OCI-LY7 (cell line): Measurements from ENCODE around the gene ANKRD11. TPM values are rescaled to one million over a fixed set of nuclear protein-coding genes. Genes with fewer than 3 reads are reported as not detected.

Experiments
- BruUV-seq: library from RNA; stranded (reverse); fragments of 400-500 nt; replicated peaks from 2 replicates; lab custom pipeline; 2021; lab: Mats Ljungman, UMichigan
- CTCF ChIA-PET: fragments of 300-600 bp; sonication (Branson Sonifier 250); formaldehyde crosslinking; loops from one replicate; lab custom pipeline; 2022; ENCODE audit warnings: antibody characterized with exemption; ENCODE audit not compliant: unreplicated experiment; lab: Charles Lee
- POLR2A ChIA-PET: fragments of 300-600 bp; sonication (Branson Sonifier 250); formaldehyde crosslinking; loops from one replicate; lab custom pipeline; 2022; ENCODE audit warnings: antibody characterized with exemption; lab: Charles Lee
- DNase-seq: peaks from one replicate; pipeline ENCODE4 v3.0.0-alpha.2; 2015; ENCODE audit warnings: low spot score
- H2AFZ ChIP-seq: fragments of 200-600 bp; sonication (generic), shearing (Covaris generic); 2 replicates; pipeline ENCODE4 v1.6.1; 2014; ENCODE audit warnings: mild to moderate bottlenecking, antibody characterized with exemption, low read length, moderate library complexity
- H3K27ac ChIP-seq: fragments of 200-600 bp; sonication (generic); 2 replicates; pipeline ENCODE4 v1.5.1; 2014; ENCODE audit warnings: mixed run types, low read depth, mild to moderate bottlenecking, moderate library complexity, low read length, inconsistent platforms; ENCODE audit not compliant: poor library complexity, severe bottlenecking
- H3K36me3 ChIP-seq: fragments of 200-600 bp; sonication (generic); 2 replicates; pipeline ENCODE4 v1.6.1; 2014; ENCODE audit warnings: mild to moderate bottlenecking, antibody characterized with exemption, low read length, moderate library complexity, mixed read lengths; ENCODE audit not compliant: insufficient read depth
- H3K4me1 ChIP-seq: fragments of 200-600 bp; sonication (generic); 2 replicates; pipeline ENCODE4 v1.5.1; 2014; ENCODE audit warnings: mild to moderate bottlenecking, low read length; ENCODE audit not compliant: insufficient read depth, poor library complexity, severe bottlenecking
- H3K4me2 ChIP-seq: fragments of 200-600 bp; sonication (generic); 2 replicates; pipeline ENCODE4 v1.6.1; 2014; ENCODE audit warnings: mild to moderate bottlenecking, low read length
- H3K4me3 ChIP-seq: fragments of 200-600 bp; sonication (generic); 2 replicates; pipeline ENCODE4 v1.5.1; 2014; ENCODE audit warnings: mild to moderate bottlenecking, low read depth, low read length; ENCODE audit not compliant: poor library complexity, severe bottlenecking
- H3K79me2 ChIP-seq: fragments of 200-600 bp; sonication (generic); 2 replicates; pipeline ENCODE4 v1.6.1; 2016; ENCODE audit warnings: low read depth, mild to moderate bottlenecking, low read length, moderate library complexity, mixed read lengths; ENCODE audit not compliant: insufficient read depth
- H3K9me2 ChIP-seq: fragments of 200-600 bp; sonication (generic); 2 replicates; pipeline ENCODE4 v1.6.1; 2016; ENCODE audit warnings: mild to moderate bottlenecking, low read length, mixed read lengths; ENCODE audit not compliant: insufficient read depth
- H3K9me3 ChIP-seq: fragments of 200-600 bp; sonication (generic); 2 replicates; pipeline ENCODE4 v1.6.1; 2014; ENCODE audit warnings: mild to moderate bottlenecking, mixed run types, low read length, mixed read lengths
- H4K20me1 ChIP-seq: fragments of 200-600 bp; sonication (generic); 2 replicates; pipeline ENCODE4 v1.6.1; 2014; ENCODE audit warnings: mild to moderate bottlenecking, antibody characterized with exemption, low read length, moderate library complexity, mixed read lengths; ENCODE audit not compliant: insufficient read depth
- EZH2phosphoT487 ChIP-seq: fragments of 200-600 bp; sonication (generic); IDR thresholded peaks from 2 replicates; pipeline ENCODE4 v1.6.1; 2018; ENCODE audit warnings: low read depth, borderline replicate concordance, mild to moderate bottlenecking, mixed run types, antibody characterized with exemption, low read length, moderate library complexity, mixed read lengths
- intact Hi-C: fragments of 100-400 bp; cut with micrococcal nuclease; formaldehyde crosslinking; loops from one replicate; pipeline ENCODE4 v1.10.0; 2022; ENCODE audit not compliant: unreplicated experiment
- total RNA-seq, 2 experiments: library from RNA; depleted of rRNA in 1 of 2; stranded (reverse); fragments of >200 nt in 1 of 2; shearing (Covaris generic) in 1 of 2; gene quantifications; 2 replicates each; pipeline ENCODE4 v1.2.3, GENCODE V29; 2014 to 2022
- TF ChIP-seq, protein P1 (sequence below): fragments of 200-600 bp; sonication (generic); conservative IDR thresholded peaks from 2 replicates; pipeline ENCODE4 v1.5.1; 2014; ENCODE audit warnings: mild to moderate bottlenecking, antibody characterized with exemption, low read length, moderate library complexity, mixed read lengths

ANKRD11 gene
- total RNA-seq, 2 experiments from 2014 or later, result 89.1 to 251 TPM

DNA sequence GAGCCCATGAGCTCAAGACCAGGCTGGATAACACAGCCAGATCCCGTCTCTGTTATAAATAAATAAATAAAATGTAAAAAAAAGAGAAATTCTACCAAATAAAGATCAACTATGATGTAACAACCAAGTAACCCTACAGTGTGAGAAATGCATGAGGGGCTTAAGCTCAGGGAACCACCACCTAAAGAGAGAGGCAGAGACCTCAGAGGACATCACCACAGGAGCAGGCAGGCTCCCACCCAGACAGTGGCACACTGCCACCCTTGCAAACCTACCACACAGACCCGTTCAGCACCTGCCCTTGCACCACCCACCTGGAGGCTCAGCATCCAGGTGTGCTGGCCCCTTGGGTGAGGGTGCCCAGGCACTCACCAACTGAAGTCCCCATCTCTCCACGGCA lies 45.6 kb downstream of the ANKRD11 start:
- H4K20me1 ChIP-seq, result peaks cover 44% of the 10 kb centered on the region
- H3K9me2 ChIP-seq, result no peaks in the 10 kb centered on the region
- H3K36me3 ChIP-seq, result peaks cover 10% of the 10 kb centered on the region
- peak overlapping the region; percentile 8; the same call in 1 of the 2 replicates for H3K4me2 ChIP-seq
- H3K79me2 ChIP-seq, result peaks cover 100% of the 10 kb centered on the region
- CTCF ChIA-PET, result interaction anchor here (1.7 kb wide), 1 partner anchor 10 kb away, joined by 8 read pairs; no protein-coding TSS in a partner anchor
- no peak for DNase-seq
- intact Hi-C loops, result no loop called here
- TF ChIP-seq, protein P1, sequence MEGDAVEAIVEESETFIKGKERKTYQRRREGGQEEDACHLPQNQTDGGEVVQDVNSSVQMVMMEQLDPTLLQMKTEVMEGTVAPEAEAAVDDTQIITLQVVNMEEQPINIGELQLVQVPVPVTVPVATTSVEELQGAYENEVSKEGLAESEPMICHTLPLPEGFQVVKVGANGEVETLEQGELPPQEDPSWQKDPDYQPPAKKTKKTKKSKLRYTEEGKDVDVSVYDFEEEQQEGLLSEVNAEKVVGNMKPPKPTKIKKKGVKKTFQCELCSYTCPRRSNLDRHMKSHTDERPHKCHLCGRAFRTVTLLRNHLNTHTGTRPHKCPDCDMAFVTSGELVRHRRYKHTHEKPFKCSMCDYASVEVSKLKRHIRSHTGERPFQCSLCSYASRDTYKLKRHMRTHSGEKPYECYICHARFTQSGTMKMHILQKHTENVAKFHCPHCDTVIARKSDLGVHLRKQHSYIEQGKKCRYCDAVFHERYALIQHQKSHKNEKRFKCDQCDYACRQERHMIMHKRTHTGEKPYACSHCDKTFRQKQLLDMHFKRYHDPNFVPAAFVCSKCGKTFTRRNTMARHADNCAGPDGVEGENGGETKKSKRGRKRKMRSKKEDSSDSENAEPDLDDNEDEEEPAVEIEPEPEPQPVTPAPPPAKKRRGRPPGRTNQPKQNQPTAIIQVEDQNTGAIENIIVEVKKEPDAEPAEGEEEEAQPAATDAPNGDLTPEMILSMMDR, result no peak
- no peak for TF ChIP-seq EZH2phosphoT487
- no peak overlapping the region for H2AFZ ChIP-seq
- no peak overlapping the region for H3K4me3 ChIP-seq
- peaks cover 42% of the 10 kb centered on the region for H3K4me1 ChIP-seq
- no TSS peak for BruUV-seq
- H3K27ac ChIP-seq, result no peak overlapping the region
- POLR2A ChIA-PET, result no interaction called here
- no peaks in the 10 kb centered on the region for H3K9me3 ChIP-seq

DNA sequence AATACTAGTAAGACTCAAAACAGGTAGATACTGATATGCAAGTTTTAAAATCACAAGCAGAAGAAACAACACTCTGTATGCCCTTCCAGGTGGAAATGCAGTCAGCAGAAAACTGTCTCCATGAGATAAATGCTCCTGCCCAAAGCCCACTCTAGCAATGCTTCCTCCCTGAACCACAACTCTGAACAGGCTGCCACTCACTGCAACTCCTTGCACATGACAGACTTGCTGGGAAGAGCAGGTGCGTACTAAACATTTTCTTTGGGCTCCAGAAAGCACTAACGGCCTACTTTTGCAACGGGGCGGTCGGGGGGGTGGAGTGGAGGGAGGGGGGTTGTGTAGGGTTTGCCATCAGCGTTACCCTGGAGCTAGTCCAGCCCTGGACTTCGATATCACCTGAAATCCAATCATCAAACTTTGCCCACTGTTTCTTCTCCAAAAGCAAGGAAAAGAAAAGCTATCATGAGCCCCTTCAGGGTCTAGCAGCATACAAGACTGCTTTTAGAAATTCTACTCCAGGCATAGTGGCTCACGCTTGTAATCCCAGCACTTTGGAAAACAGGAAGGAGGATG lies 46.1 kb downstream of the ANKRD11 start:
- Histone ChIP-seq H3K27ac (no peak overlapping the region), H3K4me3 (no peak overlapping the region), H3K4me2 (no peak overlapping the region), H3K36me3 (peaks cover 14% of the 10 kb centered on the region), H3K9me3 (no peaks in the 10 kb centered on the region), H2AFZ (no peak overlapping the region), H3K79me2 (peaks cover 100% of the 10 kb centered on the region), H3K4me1 (peaks cover 42% of the 10 kb centered on the region), H3K9me2 (no peaks in the 10 kb centered on the region), H4K20me1 (peaks cover 49% of the 10 kb centered on the region)
- no peak for TF ChIP-seq EZH2phosphoT487
- TF ChIP-seq, protein P1, result no peak
- ChIA-PET CTCF (interaction anchor here (1.7 kb wide), 1 partner anchor 9 kb away, joined by 8 read pairs; no protein-coding TSS in a partner anchor), POLR2A (no interaction called here)
- no TSS peak for BruUV-seq
- DNase-seq, result no peak
- intact Hi-C loops, result no loop called here

DNA sequence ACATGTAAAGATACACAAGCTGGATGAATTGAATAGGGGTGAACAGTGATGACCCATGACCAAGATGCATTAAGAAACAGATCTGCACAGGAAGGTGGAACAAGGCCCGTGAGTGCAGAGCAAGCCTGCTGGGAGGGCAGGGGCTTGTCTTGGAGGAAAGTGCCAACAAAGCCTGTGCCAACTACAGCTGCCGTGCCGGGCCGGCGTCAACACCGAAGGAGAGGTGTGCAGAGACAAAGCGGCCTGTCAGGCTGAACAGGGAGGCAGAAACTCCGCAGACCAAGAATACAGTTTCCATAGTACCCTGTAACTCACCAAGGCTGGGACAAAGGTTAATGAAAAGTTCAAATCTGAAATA lies 46.7 kb downstream of the ANKRD11 start:
- CTCF ChIA-PET, result no interaction called here
- no peak for DNase-seq
- no peak overlapping the region for H3K4me3 ChIP-seq
- no peaks in the 10 kb centered on the region for H3K9me2 ChIP-seq
- peaks cover 100% of the 10 kb centered on the region for H3K79me2 ChIP-seq
- H4K20me1 ChIP-seq, result peaks cover 52% of the 10 kb centered on the region
- H3K9me3 ChIP-seq, result no peaks in the 10 kb centered on the region
- H3K27ac ChIP-seq, result no peak overlapping the region
- no peak overlapping the region for H2AFZ ChIP-seq
- H3K4me1 ChIP-seq, result peaks cover 42% of the 10 kb centered on the region
- TF ChIP-seq, protein P1, result no peak
- TF ChIP-seq EZH2phosphoT487, result no peak
- no peak overlapping the region for H3K4me2 ChIP-seq
- POLR2A ChIA-PET, result no interaction called here
- no TSS peak for BruUV-seq
- H3K36me3 ChIP-seq, result peaks cover 19% of the 10 kb centered on the region; the same call in 1 of the 2 replicates
- intact Hi-C loops, result no loop called here
